Measurements from ENCODE around the gene MTERF4.

Gene MTERF4

DNA sequence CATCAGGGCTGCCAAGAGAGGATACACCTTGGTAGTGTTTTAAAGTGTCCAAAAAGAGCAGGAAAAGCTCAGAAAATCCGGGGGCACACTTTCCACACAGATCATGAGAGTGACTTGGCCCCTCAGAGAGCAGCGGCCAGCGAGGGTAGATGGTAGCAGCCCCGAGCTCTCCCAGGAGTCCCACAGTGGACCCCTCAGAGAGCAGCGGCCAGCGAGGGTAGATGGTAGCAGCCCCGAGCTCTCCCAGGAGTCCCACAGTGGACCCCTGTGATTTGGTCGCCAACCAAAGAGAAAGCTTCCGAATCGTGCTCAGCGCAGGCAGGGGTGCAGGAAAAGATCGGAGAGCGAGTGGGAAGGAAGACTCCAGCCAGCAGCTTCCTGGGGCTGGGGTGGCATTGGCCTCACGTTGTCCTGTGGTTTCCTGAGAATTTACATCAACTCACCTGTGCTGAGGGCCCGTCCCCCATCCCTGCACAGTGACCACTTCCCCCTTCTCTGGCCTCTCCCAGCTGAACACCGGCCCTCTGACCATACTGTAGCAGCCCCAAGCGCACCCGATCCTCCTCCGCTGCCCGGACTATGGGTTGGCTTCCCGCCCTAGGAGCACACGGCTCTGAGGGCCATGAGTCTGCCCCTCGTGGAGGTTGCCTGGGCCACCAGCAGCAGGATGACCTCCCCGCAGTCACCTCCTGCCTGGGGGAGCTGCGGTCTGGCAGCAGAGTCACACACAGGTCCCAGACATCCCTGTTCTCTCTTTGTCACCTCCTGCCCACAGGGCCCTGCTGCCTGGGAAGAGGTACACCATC, 33.7 kb downstream of the MTERF4 start:
- no peak for DNase-seq

DNA sequence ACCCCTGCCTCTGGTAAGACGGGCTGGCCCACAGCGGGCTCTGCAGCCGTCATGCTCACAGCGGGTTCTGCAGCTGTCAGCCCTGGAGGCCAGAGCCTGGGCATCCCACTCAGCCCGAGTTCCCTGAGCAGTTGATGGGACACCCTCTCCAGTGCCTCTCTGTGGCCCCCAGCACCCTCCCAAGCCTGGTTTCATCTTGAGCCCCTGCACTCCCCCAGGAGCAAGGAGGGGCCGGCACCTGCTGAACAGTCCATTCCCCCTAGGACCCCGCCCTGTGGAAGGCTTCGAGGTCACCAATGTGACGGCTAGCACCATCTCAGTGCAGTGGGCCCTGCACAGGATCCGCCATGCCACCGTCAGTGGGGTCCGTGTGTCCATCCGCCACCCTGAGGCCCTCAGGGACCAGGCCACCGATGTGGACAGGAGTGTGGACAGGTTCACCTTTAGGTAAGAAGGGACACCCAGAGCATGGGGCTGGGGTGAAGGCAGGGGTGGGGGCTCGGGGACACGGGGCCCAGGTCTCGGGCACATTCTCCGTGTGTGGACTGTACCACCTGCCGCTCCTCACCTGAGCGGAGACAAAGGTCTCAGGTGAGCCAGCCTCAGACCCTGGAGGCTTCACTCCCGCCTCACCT, 34.5 kb downstream of the MTERF4 start:
- no peak for DNase-seq

DNA sequence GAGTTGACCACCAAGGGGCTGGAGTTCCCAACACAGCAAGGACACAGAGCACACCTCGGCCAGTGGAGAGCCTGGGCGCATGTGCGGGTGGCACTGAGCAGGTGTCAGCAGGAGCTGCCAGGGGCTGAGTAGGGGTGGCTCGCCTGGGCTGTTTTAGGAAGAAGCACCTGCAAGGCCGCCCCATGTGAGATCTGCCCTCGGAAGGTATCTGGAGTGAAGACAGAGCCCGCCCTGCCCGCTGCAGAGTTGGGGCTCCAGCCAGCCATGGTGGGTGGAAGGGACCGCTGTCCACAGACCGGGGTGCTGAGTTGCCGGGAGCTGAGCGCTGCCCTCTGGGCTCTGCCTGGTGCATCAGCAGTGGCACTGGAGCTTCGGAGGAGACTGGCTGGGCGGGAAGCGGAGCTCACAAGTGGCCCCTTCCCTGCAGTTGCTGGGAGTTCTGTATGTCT, 35.2 kb downstream of the MTERF4 start:
- no peak for DNase-seq

DNA sequence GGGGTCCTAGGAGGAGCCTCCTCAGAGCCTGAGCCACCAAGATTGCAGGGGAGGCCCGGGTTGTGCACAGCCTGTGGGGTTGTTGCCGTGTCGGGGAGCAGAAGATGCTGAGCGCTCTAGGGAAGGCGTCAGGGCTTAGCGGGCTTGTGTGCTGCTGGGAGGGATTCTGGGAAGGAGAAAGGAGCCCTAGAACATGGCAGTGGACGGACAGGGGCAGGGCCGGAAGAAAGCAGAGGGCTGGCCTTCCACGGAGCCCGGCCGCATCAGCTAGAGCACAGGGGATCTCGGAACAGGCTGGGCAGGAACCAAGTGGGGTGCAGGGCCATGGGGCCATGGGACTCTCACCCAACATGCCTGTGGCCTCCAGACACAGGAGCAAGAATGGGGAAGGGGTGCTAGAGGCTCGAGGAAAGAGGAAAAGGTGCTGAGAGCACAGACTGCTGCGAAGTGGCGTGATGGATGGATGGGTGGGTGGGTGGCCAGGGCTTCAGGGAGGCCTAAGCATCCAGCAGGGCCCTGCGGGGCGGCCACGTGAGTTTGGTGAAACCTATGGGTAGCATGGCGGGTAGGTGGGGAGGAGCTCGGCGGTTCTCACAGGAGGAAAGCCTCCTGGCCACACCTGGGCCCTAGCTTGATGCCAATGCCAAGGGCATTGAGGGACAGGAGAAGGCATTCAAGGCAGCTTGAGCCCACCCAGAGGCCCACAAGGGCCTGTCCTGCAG, 35.8 kb downstream of the MTERF4 start:
- no peak for DNase-seq

DNA sequence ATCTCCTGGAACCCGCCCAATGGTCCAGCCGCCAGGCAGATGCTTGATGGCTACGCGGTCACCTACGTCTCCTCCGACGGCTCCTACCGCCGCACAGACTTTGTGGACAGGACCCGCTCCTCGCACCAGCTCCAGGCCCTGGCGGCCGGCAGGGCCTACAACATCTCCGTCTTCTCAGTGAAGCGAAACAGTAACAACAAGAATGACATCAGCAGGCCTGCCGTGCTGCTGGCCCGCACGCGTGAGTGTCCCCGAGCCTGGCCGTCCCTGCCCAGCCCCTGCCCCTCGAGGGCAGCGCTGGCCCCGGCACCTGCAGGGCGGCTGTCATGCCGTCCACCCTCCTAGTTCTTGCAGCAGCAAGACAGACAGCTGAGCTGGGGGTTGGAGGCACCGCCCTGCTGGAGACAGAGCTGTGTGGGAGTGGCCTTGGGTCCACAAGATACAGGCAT, 36.7 kb downstream of the MTERF4 start:
- DNase-seq = no peak

DNA sequence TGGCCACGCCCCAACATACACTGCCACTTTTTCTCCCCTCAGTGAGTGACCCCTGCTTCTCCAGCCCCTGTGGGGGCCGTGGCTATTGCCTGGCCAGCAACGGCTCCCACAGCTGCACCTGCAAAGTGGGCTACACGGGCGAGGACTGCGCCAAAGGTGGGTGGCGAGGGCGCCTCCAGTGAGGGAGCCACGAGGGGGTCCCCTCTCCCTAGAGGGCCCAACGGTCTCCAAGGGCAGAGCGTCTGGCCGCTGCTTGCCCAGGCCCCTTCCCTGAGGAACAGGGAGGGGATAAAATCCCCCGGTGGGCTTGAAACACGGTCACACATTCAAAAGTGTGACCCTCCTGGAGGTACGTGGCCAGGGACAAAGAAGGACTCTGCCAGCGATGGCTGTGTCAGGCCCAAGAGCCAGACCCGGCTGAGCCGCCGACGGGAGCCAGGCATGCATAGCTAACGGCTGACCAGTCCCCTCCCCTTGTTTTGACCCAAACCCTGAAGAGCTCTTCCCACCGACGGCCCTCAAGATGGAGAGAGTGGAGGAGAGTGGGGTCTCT, 37.2 kb downstream of the MTERF4 start:
- DNase-seq = no peak

DNA sequence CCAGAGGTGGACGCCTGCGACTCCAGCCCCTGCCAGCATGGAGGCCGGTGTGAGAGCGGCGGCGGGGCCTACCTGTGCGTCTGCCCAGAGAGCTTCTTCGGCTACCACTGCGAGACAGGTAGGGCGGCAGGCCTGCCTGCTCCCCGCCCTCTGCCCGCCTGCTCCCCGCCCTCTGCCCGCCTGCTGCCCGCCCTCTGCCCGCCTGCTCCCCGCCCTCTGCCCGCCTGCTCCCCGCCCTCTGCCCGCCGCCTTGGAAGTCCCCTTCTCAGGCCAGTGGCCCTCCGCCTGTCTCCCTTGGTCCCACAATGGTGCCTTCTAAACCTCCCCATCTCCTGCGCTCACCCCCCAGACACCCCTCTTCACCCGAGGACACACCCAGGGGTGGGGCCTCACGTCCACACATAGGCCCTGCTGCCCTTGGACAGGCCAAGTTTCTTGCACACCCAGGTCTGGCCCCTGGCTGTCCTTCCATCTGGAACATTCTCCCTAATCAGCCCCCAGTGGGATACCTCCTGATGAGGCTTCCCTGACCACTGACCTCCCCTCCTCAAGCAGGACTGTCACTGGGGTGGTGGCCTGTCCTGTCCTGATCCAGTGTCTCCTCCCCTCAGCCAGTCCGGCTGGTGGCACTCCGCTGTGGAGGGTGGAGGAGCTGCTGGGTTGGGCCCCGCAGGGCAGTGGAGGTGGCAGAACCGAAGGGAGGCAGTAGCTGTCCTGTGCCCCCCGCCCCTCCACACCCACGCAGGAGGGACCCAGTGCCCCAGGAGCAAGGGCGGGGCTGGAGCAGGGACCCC, 37.9 kb downstream of the MTERF4 start:
- DNase-seq = no peak

DNA sequence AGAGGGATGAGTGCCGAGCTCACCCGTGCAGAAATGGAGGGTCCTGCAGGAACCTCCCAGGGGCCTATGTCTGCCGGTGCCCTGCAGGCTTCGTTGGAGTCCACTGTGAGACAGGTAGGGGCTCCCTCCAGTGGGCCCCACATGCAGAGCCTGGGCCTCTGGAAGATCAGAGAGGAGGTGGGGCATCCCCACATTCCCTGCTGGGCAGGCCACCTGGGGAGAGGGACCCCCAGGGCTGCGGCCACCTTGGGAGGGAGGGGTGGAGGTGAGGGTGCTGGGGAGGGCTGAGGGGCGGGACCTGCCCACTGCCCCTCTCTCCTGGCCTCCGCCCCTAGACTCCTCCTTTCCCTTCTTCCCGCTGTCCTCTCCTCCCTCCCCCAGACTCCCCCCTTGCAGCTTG, 38.5 kb downstream of the MTERF4 start:
- DNase-seq = no peak

DNA sequence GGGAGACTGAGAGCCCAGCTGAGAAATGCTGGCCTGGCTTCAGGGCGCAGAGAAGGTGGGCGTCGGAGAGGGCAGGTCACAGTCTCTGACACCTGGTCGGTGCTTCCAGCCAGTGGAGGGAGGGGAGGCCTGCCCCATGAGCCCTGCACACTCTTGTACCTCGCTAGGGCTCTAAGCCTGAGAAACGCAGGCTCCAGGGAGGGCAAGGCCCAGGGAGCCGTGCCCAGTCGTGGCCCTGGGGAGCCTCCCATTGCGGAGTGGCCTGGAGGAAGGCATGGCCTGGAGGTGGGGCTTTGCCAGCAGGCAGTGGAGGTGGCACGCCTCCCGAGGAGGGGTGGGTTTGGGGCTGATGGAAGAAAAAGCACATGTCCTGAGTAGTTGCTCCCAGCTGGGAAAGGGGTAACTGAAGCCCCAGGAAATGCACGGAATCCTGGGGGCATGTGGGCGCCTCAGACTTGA, 39.0 kb downstream of the MTERF4 start:
- no peak for DNase-seq

DNA sequence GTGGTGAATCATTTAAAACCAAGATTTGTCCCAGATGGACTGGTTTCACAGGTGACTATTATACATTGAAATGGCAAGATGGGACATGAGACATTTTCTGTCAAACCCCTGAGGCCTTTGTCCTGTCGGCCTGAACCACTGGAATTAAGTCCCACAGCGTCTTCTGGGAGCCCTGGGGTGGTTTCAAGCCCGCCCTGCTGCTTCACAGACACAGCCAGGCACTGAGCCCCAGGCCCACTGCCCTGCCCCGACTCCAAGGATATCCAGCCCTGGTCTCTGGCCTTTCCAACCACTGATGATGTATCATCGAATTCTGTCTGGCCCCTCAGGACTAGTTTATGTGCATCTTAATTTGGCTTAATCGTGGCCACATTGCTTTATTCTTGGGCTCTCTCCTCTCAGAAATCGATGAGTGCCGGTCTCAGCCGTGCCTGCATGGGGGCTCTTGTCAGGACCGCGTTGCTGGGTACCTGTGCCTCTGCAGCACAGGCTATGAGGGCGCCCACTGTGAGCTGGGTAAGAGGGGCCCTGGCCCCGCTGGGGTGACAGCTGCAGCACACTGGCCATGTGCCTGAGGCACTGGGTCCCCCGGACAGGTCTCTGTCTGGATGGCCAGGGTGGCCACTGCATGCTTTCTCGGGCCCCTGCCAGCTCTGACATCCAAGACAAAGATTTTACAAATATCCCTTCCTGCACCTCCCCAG, 39.5 kb downstream of the MTERF4 start:
- no peak for DNase-seq

DNA sequence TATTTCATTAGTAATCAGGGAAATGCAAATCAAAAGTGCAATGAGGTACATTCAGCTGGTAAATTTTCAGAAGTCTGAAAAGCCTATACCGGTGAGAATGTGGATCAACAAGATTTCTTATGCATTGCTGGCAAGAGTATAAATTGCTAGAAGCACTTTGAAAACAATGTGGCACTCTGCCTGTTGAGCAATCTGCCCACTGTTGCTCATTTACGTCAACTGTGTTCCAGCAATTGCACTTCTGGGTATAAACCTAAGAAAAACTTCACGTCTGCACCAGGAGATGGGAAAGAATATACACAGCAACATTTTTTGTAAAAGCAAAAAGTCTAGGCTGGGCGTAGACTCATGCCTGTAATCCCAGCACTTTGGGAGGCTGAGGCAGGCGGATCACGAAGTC, 40.8 kb downstream of the MTERF4 start:
- DNase-seq = no peak

DNA sequence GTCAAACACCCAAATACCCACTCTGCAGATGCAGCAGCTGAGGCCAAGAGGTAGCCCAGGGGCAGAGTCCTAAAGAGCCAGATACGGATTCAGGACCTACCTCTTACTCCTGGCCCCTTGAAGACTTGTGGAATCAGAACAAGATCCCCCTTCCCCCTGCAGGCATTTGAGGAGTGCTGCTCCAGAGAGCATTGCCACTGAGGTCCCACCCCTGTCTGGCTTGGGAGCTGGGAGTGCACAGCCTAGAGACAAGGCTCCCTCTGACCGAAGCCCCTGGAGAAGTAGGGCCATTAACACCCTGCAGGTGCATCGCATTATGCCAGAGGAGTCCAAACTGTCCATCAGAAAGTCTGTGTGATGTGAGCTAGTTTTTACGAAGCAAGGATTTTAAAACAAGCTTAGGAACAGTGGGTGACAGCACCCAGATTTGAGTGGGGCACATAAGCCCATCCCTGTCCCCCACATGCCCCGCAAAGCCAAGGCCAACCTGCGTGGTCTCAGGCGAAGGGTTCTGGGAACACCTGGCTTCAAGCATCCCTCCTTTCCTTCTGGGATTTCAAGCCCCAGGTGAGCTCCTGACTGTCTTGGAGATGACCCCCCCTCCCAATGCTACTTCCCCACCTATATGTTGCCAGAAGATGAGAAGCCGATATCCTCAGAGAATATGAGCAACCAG, 48.4 kb downstream of the MTERF4 start:
- no peak for DNase-seq

DNA sequence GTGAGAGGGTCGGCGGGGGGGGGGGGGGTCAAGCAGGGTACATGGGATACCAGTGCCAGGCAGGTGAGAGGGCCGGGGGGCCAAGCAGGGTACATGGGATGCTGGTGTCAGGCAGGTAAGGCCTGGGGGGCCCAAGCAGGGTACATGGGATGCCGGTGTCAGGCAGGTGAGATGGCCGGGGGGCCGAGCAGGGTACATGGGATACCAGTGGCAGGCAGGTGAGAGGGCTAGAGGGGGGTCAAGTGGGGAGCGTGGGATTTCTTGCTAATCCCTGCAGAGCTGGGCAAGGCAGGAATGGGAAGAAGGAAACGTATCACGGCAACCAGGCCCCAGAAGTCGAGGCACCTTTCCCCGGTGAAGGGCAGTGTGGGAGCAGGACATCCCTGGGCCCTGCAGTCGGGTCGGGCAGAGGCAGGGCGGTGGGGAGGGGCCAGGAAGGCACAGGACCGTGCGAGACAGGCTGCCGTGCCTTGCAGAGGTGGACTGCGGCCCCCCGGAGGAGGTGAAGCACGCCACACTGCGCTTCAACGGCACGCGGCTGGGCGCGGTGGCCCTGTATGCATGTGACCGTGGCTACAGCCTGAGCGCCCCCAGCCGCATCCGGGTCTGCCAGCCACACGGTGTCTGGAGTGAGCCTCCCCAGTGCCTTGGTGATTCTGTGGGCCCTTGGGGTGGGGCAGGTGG, 49.3 kb downstream of the MTERF4 start:
- no peak for DNase-seq

DNA sequence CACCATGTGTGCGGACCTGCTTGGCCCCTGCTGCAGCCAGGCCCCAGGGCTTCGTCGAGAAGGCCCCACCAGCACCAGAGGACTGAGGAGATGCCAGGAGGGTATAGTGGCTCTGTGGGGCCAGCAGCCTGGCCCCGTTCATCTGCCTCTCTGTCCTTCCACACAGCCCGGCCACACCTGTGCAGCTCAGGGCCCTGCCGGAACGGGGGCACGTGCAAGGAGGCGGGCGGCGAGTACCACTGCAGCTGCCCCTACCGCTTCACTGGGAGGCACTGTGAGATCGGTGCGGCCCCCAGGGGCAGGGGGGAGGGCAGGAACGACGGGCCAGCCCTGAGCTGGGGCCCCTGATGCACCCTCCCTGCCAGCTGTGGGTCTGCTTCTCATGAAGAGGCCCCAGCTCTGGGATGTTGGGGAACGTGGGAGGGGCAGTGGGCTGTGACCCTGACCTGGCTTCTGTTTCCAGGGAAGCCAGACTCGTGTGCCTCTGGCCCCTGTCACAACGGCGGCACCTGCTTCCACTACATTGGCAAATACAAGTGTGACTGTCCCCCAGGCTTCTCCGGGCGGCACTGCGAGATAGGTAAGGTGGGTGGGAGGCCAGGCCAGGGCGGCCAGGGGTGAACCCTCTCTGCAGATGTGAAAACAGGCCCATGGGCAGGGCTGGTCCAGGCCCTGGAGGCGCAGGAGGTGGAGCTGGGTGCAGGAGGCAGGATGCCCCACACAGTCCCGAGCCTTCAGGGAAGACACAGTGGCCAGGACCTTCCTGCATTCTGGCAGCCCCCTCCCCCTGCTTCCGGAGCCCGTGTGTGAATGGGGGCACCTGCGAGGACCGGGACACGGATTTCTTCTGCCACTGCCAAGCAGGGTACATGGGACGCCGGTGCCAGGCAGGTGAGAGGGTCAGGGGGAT, 50.3 kb downstream of the MTERF4 start:
- DNase-seq = no peak

DNA sequence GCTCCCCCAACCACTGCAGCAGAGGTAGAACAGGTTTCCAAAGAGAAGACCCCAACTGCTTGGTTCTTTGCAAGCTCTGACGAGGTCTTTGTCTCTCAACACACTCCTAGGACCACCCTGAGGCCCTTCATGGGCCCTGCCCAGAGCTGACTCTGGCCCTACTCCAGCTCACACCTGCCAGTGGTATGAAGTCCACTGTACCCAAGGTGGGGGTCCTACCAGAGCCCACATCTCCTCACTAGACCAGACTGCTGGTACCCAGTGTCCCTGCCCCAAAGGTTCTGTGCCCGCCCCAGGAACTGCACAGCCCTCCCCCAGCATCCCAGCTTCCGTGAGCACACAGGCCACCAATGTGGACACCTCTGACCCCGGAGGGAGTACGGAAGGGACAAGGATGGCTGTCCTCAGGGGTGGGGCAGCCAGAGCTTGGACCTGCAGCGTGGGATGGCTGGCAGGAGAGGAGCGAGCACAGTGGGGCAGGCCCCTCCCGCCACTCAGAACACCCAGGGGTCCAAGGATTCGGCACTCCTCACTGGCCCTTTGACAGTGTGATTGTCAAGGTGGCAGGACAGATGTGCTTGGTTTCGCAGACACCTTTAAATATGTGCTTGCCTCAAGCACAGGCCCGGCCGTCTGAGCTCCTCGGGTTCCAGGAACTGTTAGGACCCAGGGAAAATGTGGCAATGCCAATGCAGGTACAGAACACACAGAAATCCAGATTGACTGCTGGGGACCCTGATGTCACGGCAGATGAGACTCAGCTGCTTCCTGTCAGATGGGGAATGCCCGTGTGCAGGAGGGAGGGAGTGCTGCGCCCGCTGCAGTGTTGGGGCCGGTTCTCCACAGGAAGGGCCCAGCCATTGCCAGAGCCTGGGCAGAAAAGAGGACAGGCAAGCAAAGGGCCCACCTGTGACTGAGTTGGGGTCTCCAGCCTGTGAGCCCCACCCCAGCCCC, 51.2 kb downstream of the MTERF4 start:
- no peak for DNase-seq

DNA sequence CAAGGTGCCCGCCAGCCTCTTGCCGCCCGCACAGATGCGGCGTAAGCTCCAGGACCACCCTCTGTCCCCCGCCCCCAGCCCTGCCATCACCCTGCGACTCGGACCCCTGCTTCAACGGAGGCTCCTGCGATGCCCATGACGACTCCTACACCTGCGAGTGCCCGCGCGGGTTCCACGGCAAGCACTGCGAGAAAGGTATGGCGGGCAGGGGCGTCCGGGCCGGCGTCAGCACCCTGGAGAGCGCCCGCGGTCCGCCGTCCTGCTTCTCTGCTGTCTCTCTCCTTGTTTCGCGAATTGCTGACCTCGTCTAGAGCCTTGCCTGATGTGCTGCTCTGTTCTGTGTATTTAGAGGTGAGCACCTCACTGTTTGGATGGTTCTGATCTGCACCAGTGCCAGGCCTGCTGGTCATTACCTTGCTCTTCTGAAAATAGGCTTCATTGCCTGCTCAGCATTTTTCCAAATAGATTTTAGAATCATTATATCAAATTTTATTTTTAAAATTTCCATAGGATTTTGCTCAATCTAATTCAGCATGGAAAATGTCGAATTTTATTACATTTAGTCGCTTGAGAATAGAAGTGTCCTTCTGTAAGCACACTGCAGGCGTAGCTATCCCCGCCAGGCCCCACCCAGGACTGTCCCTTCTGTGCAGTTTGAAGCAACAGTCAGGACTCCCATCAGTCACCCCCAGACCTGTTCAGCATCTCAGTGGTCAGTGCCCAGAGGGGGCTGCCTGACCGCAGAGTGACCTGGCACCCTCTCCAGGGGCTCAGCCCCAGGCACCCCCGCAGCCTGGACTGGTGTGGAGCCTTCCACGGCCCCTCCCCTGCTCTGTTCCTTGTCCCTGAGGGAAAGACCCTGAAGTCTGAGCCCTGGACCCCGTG, 52.1 kb downstream of the MTERF4 start:
- no peak for DNase-seq

DNA sequence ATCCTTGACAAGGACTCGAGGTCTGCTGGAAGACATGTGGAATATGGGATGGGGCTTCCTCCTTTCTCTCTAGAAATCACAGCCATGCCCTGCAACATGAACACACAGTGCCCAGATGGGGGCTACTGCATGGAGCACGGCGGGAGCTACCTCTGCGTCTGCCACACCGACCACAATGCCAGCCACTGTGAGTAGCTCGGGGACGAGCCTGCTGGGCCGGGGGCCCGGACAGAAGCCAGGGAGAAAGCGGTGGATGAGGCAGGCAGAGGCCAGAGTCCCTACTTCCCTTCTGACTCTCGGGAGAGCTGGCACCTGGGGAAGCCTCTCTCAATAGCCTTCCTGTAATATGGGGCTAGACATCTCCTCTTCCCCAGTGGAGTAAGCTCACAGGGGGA, 53.1 kb downstream of the MTERF4 start:
- no peak for DNase-seq

All from SW 1271 (cell line).